ACC112 (cell line): ENCODE data around the gene CLEC17A.
A peak's percentile ranks its signal among the peaks of the same experiment; 100 is the strongest.

ENCODE experiments used
- H2AFZ ChIP-seq: fragments of 200-600 bp; sonication (generic); one replicate; pipeline ENCODE4 v1.6.0; 2017; ENCODE audit warnings: antibody characterized with exemption, low read length; ENCODE audit not compliant: unreplicated experiment
- H3K27ac ChIP-seq: fragments of 200-600 bp; sonication (generic); 2 replicates; pipeline ENCODE4 v1.5.1; 2014; ENCODE audit warnings: low read depth, mild to moderate bottlenecking, antibody characterized with exemption, low read length, moderate library complexity
- H3K27me3 ChIP-seq: fragments of 200-600 bp; sonication (generic); 2 replicates; pipeline ENCODE4 v1.6.1; 2014; ENCODE audit warnings: mild to moderate bottlenecking, antibody characterized with exemption, low read length, moderate library complexity, mixed read lengths; ENCODE audit not compliant: insufficient read depth
- H3K36me3 ChIP-seq: fragments of 200-600 bp; sonication (generic); 2 replicates; pipeline ENCODE4 v1.6.1; 2016; ENCODE audit warnings: mild to moderate bottlenecking, antibody characterized with exemption, low read length, moderate library complexity, mixed read lengths; ENCODE audit not compliant: insufficient read depth
- H3K4me1 ChIP-seq: fragments of 200-600 bp; sonication (generic); one replicate; pipeline ENCODE4 v1.6.1; 2016; ENCODE audit warnings: low read length, mixed read lengths; ENCODE audit not compliant: insufficient read depth, unreplicated experiment, control insufficient read depth
- H3K4me3 ChIP-seq: fragments of 200-600 bp; sonication (generic); 2 replicates; pipeline ENCODE4 v1.5.1; 2014; ENCODE audit warnings: mild to moderate bottlenecking, low read depth, low read length
- H3K79me2 ChIP-seq: fragments of 200-600 bp; sonication (generic); one replicate; pipeline ENCODE4 v1.6.0; 2016; ENCODE audit warnings: low read length; ENCODE audit not compliant: control insufficient read depth, unreplicated experiment, insufficient read depth

CLEC17A gene

DNA sequence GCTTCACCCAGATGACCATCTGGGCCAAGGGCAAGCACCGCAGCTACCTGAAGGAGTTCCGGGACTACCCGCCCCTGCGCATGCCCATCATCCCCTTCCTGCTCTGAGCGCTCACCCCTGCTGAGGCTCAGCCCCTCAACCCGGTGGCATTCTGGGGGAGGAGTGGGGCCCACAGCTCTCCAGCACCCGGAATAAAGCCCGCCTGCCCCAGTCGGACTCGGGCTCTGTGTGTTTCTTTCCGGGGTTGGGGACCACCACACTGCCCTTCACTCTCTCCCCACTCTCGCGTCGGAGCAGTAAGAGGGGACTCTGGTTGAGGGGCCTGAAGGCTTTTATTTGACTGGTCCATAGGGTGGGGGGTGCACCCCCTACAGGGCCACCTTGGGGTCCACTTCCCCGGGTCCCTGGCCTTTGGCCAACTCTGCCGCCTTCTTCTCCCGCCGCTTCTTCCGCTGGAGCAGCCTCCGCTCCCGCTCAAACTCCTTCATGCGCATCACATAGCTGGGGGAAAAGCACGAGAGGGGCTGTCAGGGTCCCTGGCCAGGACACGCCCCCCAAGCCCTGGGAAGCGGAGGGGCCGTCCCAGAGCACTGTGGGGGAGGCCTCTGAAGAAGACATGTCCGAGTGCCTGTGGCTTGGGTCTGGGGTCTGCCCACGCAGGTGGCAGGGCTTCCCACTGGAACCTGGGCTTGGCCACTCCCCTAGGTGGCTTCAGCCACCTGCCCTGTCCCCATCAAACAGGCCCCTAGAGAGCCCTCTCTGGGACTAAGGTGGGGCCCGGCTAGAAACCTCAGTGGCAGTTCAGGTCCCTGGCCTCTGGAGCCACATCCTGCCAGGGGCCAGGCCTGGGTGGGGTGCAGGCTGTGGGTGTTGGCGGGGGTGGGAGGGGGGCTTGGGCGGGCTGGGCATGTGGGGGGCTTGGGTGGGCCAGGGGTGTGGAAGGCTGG lies 16.8 kb upstream of the CLEC17A start:
- no peak overlapping the region for H2AFZ ChIP-seq
- H3K4me3 ChIP-seq, result no peak overlapping the region
- H3K27me3 ChIP-seq, result no peaks in the 10 kb centered on the region
- no peaks in the 10 kb centered on the region for H3K36me3 ChIP-seq
- peaks cover 8% of the 10 kb centered on the region for H3K79me2 ChIP-seq
- no peaks in the 10 kb centered on the region for H3K4me1 ChIP-seq
- no peak overlapping the region for H3K27ac ChIP-seq

DNA sequence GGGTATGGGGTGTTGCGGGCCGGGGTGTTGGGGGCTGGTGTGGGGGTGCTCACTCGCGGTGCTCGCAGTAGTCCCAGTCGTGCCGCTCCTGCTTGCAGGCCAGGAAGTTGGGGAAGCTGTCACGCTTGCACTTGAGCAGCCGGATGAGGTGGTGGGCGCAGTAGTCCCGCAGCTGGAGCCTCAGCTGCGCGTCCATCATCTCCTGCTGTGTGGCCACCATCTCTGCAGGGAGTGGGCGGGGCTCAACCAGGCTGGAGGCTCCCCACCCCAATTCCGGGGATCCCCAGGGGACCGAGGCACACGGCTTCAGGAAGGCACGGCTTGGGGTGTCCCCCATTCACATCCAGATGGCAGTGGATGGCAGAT lies 16.2 kb upstream of the CLEC17A start:
- Histone ChIP-seq H2AFZ (no peak overlapping the region), H3K4me3 (no peak overlapping the region), H3K4me1 (no peaks in the 10 kb centered on the region), H3K27ac (no peak overlapping the region), H3K36me3 (no peaks in the 10 kb centered on the region), H3K79me2 (peaks cover 15% of the 10 kb centered on the region), H3K27me3 (no peaks in the 10 kb centered on the region)

DNA sequence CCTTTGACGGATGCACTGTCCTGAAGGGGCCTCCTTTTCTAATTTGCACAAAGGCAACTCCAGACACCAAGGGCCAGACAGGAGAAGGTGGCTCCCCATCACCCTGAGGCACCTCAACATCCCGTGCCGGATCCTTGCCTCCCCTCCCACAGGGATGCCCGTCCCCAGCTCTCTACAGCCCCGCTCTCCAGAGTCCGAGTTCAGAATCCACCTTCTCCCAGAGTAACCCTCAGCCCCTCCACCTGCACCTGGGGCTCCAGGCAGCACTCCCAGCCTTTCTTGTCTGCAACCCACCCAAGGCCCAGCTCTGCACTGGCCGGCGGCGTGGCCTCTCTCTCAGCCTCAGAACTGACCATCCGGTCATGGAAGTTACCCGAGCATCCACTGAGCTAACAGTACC lies 15.8 kb upstream of the CLEC17A start:
- H3K4me3 ChIP-seq, result no peak overlapping the region
- H3K36me3 ChIP-seq, result no peaks in the 10 kb centered on the region
- H3K27ac ChIP-seq, result no peak overlapping the region
- no peaks in the 10 kb centered on the region for H3K27me3 ChIP-seq
- H3K4me1 ChIP-seq, result no peaks in the 10 kb centered on the region
- H2AFZ ChIP-seq, result no peak overlapping the region
- peaks cover 16% of the 10 kb centered on the region for H3K79me2 ChIP-seq

GRCh38 chr19:14570864-14571527 lies 11.9 kb upstream of the CLEC17A start:
- no peak overlapping the region for H2AFZ ChIP-seq

GRCh38 chr19:14571695-14572490 lies 11.0 kb upstream of the CLEC17A start, which contains the start of gene NDUFB7:
NDUFB7 (minus strand) TSS chr19:14572066; CDS start chr19:14572000, 66 bp downstream.
- H3K79me2 ChIP-seq, result peaks cover 16% of the 10 kb centered on the region
- peaks cover 4% of the 10 kb centered on the region for H3K4me1 ChIP-seq
- H2AFZ ChIP-seq, result peak within 1 kb of the TSS; percentile 36
- no peaks in the 10 kb centered on the region for H3K36me3 ChIP-seq
- H3K4me3 ChIP-seq, result peak within 1 kb of the TSS; percentile 86
- H3K27me3 ChIP-seq, result no peaks in the 10 kb centered on the region
- no peak within 1 kb of the TSS for H3K27ac ChIP-seq

More at GRCh38 chr19:14570864-14571527, 11.9 kb upstream of the CLEC17A start:
- Histone ChIP-seq H3K79me2 (peaks cover 16% of the 10 kb centered on the region), H3K4me1 (peaks cover 4% of the 10 kb centered on the region), H3K36me3 (no peaks in the 10 kb centered on the region), H3K27ac (no peak overlapping the region), H3K27me3 (no peaks in the 10 kb centered on the region), H3K4me3 (peak overlapping the region; percentile 86)

- no peaks in the 10 kb centered on the region for H3K27me3 ChIP-seq
- H3K4me3 ChIP-seq, result no peak overlapping the region
- H3K4me1 ChIP-seq, result peaks cover 4% of the 10 kb centered on the region
- no peak overlapping the region for H2AFZ ChIP-seq
- no peak overlapping the region for H3K27ac ChIP-seq
- peaks cover 13% of the 10 kb centered on the region for H3K79me2 ChIP-seq
- no peaks in the 10 kb centered on the region for H3K36me3 ChIP-seq
Measured at GRCh38 chr19:14575428-14575980, 7.4 kb upstream of the CLEC17A start.

- Histone ChIP-seq H3K4me3 (no peak overlapping the region), H3K4me1 (peaks cover 4% of the 10 kb centered on the region), H3K79me2 (peaks cover 4% of the 10 kb centered on the region), H3K27me3 (no peaks in the 10 kb centered on the region), H2AFZ (no peak overlapping the region), H3K27ac (no peak overlapping the region), H3K36me3 (no peaks in the 10 kb centered on the region)
Measured at GRCh38 chr19:14576363-14576762, 6.5 kb upstream of the CLEC17A start.

GRCh38 chr19:14577264-14577663 lies 5.6 kb upstream of the CLEC17A start:
- H3K36me3 ChIP-seq, result no peaks in the 10 kb centered on the region
- H3K27me3 ChIP-seq, result no peaks in the 10 kb centered on the region
- no peak overlapping the region for H3K4me3 ChIP-seq
- no peaks in the 10 kb centered on the region for H3K79me2 ChIP-seq
- peaks cover 4% of the 10 kb centered on the region for H3K4me1 ChIP-seq
- H2AFZ ChIP-seq, result no peak overlapping the region
- no peak overlapping the region for H3K27ac ChIP-seq

DNA sequence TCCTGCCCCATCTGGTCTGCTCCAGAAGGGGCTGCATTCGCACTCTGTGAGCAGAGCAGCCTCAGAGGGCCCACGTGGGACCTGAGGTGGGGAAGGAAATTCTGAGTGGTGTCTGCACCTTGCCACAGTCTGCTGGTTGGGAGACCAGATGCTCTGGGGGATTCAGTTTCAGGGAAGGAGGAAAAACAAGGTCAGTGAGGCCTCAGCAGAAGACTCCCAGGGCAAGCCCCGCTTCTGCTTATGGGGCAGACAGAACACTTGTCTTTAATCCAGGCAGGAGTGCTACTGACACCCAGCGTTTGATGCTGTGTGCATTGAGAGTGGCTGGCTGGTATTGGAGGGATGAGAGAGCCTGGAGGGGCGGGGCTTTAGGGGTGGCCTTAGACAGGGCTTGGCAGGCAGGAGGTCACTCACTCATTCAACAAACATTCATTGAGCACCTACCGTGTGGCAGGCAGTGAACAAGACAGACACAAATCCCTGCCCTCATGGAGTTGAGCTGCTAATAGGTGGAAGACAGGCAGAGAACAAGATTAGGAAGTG lies 4.9 kb upstream of the CLEC17A start:
- Histone ChIP-seq H3K4me3 (no peak overlapping the region), H3K27me3 (no peaks in the 10 kb centered on the region), H3K36me3 (no peaks in the 10 kb centered on the region), H3K4me1 (peaks cover 4% of the 10 kb centered on the region), H3K79me2 (no peaks in the 10 kb centered on the region), H3K27ac (no peak overlapping the region), H2AFZ (no peak overlapping the region)
